HG02943 (cell line): ENCODE measurements around the gene NRBP1.
"Not testable (repeated sequence)": the region's sequence is repeated elsewhere in the genome, so short reads cannot be mapped to it uniquely, and the experiment has no call there.

Experiments used
- ATAC-seq: cut with Tn5 transposase; IDR thresholded peaks from one replicate; pipeline ENCODE4 v1.9.1; 2021; ENCODE audit warnings: mild to moderate bottlenecking, low read depth, moderate library complexity; ENCODE audit not compliant: unreplicated experiment

The NRBP1 gene

DNA sequence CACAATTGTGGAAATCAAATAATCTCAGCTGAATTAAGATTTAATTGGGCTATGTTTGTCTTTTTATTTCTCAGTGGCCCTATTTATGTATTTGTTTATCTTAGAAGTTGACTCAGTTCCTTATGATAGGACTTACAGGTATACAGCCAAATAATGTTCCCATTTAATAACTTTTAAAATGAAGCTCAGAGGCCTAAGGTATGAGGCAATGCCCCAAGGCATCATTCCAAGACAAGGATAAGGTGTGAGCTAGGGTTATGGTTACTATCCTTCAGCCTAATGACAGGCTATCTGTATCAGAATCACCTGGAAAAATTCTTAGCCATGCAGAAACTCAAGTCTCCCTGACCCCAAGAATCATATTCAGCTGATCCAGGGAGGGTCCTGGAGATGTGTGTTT lies 7.4 kb upstream of the NRBP1 start:
- no peak for ATAC-seq

DNA sequence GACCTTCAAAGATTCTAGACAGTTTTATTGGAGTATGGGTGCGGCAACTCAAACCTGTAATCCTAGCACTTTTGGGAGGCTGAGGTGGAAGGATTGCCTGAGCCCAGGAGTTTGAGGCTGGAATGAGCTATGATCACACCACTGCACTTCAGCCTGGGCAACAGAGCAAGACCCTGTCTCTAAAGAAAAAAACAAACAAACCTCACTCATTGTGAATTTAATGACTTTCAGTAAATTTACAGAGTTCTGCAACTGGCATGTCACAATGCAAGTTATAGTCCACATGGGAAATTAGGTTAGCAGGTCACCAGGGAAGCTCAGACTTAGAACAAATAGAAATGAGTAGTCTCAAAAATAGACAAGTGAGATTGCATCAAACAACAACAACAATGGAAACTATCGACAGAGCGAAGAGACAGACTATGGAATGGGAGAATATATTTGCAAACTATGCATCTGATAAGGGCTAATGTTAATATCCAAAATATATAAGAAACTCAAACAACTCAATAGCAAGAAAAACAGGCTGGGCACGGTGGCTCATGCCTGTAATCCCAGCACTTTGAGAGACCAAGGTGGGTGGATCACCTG lies 6.7 kb upstream of the NRBP1 start:
- ATAC-seq: no peak

DNA sequence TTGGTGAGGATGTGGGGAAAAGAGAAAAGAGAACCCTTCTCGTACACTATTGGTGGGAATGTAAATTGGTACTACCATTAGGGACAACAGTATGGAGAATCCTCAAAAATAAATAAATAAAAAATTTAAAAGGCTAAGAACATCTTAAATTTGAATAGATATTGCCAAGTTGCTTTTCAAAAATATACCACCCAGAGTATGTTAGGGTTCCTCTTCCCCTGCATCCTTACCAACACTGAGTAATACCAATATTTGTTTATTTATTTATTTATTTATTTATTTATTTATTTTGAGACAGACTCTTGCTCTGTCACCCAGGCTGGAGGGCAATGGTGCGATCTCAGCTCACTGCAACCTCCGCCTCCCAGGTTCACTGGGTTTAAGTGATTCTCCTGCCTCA lies 5.5 kb upstream of the NRBP1 start:
- no peak for ATAC-seq

DNA sequence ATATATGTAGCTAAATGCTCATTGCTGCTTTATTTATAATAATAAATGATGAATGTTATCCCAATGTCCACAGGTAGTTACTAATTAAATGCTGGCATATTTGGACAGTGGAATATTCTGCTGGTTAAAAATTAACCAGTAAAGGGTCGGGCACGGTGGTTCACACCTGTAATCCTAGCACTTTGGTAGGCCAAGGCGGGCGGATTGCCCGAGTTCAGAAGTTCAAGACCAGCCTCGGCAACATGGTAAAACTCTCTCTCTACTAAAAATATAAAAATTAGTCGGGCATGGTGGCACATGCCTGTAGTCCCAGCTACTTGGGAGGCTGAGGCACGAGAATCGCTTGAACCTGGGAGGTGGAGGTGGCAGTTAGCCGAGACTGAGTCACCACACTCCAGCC lies 3.4 kb upstream of the NRBP1 start:
- ATAC-seq: not testable (repeated sequence)

DNA sequence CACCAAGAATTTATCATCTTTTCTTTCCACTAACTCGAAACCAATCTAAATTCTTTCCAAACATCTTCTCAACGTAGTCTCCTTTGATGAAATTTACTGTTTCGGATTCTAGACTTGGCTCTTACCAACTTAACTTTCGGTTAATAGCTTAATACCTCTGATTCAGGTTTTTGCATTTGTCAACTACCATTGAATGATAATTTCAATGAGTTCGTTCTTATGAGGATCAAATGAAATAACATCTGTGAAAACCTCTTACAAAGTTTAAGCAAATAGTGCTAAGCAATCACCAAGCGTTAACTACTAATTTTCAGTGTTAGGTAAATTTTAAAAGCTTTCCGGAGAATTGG lies 593 bp upstream of the NRBP1 start:
- no peak for ATAC-seq

DNA sequence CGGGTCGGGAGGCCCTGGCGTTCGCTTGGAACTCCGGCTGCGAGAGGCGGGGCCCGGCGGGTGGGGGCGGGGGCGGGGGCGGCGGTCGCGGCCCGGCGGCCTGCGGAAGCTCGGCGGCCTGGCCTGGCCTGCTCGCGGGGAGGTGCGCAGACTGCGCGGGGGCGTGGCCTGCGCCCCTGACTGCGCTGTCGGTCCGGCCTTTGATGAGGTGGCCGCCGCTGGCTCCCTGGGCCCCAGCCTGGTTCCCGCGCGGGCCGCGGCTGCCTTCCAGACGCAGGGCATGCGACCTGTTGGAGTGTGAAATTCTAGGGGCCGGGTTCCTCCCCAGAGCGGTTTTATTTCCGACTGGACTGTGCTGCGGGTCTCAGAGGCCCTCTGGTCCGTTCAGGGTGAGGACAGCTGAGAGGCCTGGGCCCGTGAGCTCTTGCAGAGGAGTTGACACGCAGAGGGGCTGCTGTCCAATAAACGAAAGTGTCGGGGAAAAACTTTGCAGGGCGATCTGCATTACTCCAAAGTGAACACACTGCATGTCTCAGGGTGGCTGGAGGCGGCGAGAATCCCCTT lies 629 bp downstream of the NRBP1 start:
- ATAC-seq: peak; percentile 61

DNA sequence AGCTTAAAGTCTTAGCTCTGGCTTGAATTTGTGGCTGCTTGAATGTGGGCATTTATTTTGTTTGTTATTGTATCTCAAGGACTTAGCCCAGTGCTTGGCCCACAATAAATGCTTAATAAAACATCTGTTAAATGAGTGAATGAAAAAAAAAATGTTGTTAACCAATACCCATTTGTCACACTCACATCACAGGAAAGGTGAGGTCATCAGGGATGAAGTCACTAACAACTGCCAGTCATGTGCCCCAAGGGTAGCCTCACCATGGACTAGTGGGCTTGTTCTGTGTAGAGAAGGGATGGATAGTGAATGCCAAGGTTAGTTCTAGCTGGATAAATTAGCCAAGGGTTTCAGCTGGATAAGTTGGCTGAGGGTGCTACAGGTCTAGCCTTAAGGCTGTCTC lies 3.0 kb downstream of the NRBP1 start:
- no peak for ATAC-seq

DNA sequence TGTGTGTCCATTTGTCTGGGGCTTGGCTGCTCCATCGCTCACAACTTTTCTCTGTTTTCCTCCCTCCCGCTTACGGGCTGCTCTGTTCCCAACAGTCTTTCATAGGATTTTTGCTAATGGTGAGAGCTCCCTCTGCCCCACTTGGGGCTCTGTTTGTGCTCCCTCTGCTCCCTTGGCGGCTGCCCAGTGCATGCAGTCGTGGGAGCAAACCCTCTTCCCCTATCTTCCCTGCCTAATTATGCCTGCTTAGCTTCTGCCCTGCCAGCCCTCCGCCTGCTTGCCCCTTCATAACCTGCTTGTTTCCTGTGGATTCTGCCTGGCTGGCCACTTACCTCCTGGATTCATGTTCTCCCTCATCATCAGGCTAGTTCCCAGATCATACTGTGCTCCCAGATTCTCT lies 7.2 kb downstream of the NRBP1 start:
- no peak for ATAC-seq

DNA sequence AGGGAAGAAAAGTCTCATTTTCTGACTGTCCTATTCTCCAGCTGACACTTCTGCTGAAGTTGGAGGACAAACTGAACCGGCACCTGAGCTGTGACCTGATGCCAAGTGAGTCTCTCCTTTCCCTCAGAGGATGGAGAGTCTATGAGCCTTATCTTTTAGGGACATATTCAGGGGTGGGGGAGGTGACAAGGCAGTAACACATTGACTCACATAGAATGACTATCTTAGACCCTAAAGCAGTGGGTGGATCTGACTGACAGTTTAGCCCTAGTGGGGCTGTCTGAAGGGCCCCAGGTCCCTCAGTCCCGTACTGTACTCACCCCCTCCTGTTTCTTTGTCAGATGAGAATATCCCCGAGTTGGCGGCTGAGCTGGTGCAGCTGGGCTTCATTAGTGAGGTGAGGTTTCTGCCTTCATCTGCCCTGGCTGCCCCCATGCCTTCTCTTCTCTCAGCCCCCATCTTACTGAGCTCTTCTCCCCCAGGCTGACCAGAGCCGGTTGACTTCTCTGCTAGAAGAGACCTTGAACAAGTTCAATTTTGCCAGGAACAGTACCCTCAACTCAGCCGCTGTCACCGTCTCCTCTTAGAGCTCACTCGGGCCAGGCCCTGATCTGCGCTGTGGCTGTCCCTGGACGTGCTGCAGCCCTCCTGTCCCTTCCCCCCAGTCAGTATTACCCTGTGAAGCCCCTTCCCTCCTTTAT lies 12.9 kb downstream of the NRBP1 start:
- no peak for ATAC-seq

DNA sequence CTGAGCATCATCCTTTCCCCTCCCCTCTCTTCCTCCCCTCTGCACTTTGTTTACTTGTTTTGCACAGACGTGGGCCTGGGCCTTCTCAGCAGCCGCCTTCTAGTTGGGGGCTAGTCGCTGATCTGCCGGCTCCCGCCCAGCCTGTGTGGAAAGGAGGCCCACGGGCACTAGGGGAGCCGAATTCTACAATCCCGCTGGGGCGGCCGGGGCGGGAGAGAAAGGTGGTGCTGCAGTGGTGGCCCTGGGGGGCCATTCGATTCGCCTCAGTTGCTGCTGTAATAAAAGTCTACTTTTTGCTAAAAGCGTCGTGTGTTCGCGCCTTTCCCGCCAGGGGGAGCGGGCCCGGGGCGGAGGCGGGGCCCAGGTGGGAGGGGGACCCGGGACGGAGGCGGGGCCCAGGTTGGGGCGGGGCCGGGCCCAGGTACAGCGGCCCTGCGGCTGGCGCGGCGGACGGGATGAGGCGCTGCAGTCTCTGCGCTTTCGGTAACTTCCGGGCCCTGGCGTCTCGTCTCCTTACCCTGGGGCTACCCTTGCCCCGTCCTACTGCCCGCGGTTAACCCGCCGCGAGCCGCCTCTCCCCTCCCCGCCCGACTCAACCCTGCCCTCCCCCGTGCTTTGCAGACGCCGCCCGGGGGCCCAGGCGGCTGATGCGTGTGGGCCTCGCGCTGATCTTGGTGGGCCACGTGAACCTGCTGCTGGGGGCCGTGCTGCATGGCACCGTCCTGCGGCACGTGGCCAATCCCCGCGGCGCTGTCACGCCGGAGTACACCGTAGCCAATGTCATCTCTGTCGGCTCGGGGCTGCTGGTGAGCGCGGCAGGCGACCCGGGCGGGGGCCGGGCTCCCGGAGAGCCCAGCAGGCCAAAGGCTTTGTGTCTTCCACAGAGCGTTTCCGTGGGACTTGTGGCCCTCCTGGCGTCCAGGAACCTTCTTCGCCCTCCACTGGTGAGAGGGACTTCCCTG lies 13.8 kb downstream of the NRBP1 start, which contains the start of gene KRTCAP3:
TSS of gene KRTCAP3 (plus strand) at position 424 of the 962 bp plus-strand sequence. CDS start at position 456, 32 bp downstream.
- no peak for ATAC-seq

DNA sequence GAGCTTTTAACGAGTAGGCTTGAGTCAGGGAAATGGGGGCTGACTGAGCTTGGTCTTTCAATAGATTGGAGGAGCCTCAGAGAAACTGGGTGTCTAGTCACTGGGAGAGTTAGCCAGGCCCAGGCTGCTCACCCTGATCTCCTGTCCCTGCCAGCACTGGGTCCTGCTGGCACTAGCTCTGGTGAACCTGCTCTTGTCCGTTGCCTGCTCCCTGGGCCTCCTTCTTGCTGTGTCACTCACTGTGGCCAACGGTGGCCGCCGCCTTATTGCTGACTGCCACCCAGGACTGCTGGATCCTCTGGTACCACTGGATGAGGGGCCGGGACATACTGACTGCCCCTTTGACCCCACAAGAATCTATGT lies 14.5 kb downstream of the NRBP1 start:
- no peak for ATAC-seq

DNA sequence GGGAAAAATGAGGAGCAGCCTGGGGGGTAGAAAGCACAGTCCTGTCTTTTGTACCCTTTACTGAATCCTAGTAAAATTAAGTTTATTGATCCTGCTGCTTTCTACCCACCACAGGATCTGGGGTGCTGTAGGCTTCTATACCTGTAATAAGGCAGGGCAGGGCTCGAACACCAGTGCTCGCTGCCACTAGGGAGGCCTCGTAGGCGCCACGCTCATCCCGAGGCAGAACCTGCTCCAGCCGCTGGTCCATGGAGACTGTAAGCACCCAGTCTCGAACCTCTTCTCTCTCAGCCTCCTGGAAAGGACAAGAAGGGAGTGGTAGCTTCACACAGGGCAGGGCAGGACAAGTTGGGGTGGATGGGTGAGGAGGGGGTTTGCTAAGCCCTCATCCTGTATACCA lies 16.7 kb downstream of the NRBP1 start:
- ATAC-seq: no peak

DNA sequence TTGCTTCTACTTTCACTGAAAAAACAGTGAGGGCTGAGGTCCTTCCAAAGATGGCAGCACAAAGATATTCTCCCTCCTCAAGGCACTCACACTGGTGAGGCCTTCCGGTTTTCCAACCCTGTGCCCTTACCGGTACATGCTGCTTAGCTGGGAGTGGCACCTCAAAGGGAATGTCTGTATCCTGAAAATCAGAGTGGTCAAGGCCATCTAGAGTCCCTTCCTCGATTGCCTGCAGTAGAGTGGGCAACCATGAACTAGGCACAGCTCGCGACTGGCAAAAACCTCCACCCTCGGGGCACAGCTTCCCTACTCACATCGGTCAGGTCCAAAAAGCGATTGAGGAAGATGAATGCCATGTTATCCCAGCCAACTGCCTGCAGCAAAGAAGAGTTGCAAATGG lies 17.2 kb downstream of the NRBP1 start:
- ATAC-seq: no peak

DNA sequence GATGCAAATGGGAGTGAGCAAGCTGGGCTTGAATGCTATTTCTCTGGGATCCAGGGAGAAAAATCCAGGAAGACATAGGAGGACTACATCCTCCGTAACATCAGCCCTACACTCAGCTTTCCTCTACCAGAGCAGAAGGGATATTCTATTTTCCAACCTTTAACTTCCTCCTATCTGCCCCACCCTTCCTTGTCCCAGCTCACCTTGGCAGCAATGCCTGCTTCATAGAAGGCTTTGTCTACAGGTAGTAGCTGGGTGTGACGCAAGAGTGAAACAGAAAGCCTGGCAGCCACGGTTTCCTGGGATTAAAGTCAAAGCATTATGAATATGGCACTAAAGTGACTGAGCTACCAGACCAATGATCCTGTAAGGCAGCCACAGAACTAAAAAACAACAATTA lies 17.6 kb downstream of the NRBP1 start:
- no peak for ATAC-seq

DNA sequence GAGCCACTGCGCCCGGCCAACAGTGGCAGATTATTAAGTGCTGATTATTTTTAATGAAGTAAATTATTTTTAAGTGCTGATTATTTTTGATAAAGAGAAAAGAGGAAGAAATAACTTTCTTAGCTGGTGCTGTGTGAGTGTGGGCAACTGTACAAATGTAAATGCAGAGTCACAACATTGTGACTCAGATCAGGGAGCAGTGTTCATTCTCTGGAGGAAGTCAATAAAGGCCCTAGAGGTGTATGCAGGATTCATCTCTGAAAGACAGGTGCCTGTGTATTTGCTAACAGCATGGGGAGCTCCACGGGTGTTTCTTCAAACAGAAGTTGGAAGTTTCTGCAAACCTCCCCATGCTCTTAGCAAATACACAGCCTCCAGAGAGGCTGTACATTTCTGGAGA lies 19.9 kb downstream of the NRBP1 start:
- ATAC-seq: no peak

DNA sequence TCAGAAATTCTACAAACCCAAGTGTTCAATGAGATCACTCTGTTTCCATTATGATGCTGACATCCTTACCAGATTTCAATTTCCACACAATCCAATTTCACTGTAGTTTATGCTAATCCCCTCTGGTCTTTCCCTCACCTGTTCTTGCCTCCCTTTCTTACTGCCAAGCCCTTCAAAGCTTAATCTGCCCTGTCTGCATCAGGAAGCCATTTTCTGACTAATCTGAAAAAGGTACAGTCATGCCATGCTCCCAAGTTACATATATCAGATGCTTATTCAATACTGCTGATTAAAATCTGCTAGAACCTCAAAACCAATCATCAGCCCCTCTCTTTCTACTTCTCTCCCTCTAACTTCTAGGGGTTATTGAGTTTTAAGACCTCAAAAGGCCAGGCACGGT lies 22.7 kb downstream of the NRBP1 start:
- ATAC-seq: no peak

DNA sequence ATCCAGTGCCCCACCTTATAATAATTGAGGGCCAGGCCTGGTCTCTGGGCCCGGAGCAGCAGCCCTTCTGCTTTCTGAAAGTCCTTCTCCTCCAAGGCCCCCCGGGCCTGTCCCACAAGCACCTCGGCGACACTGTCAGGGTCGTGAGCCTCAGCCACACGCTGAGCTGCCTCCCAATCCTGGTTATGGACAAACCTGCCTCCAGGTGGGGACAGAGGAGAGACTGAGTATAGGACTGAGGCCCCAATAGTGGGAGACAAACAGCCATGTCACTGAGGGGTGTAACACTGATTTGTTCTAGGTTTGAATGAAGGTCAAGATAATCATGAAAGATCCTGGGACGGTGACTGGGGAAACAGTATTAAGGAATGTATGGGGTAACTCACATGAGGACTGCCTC lies 25.5 kb downstream of the NRBP1 start:
- no peak for ATAC-seq

DNA sequence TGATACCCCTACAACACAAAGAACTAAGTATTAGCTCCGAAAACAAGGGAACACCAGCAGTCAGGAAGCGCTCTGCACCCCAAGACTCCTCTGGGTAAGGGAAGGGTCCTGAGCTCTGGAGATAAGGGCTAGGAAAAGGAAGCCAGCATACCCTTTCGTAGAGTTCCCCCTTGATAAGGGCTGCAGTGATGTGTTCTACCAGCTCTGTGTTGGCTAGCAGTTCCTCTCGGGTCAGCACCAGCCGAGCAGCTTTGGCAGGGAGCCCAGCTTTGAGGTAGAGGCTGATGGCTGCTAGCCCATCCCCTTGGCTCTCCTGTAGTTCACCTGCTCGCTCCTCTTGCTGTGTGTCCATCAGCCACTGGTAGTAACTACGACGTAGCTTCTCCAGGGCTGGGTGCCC lies 32.7 kb downstream of the NRBP1 start:
- ATAC-seq: no peak

DNA sequence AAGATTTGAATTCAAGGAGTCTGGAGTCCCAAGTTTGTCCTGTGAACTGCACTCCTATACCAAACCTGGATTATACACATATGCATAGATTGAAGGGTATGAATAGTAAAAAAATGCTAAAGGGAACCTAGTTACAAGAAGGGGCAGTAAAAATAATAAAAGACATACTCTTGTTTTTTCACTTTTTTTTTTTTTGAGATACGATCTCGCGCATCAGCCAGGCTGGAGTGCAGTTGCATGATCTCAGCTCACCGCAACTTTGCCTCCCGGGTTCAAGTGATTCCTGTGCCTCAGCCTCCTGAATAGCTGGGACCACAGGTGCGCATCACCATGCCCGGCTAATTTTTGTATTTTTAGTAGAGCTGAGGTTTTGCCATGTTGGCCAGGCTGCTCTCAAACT lies 36.0 kb downstream of the NRBP1 start:
- no peak for ATAC-seq

DNA sequence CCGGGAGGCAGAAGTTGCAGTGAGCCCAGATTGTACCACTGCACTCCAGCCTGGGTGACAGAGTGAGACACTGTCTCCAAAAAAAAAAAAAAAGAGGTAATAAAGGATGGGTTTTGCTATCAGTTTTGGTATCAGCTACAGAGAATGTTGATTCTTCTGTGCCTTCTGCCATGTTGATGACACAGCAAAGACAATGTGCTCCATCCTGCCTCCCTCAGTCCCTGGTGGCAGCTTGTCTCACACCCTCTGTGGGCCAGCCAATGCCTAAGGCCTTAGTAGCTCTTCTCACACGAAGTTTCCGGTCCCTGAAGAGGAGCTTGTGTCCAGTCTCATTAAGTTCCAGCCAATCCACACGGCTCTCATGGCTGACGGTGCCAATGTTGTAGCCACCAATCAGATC lies 43.5 kb downstream of the NRBP1 start:
- no peak for ATAC-seq

DNA sequence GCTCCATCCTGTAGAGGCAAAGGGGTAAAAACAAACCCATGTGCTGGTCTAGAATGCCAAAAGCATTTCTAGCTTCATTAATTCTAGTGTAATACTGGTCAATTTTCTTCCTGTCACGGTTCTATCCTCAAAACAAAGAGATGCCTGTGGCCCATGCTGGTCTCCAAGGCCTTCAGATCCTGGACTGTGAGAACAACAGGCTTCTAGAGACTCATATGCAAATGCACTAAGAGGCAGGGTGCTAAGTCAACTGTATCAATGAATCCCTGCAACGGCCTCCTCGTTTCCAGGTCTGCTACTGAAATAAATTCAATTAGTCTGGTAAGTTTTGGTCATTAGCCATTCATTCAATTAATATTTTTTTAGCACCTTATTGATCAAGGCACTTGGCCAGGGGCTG lies 57.1 kb downstream of the NRBP1 start:
- no peak for ATAC-seq
